Testis (tissue), 2 donors: ENCODE results near the gene ARHGAP44.

ENCODE experiments used
- POLR2A ChIP-seq: fragments of 450-650 bp; IDR thresholded peaks from one replicate; pipeline ENCODE4 v1.6.1; 2017; ENCODE audit warnings: antibody characterized with exemption, mild to moderate bottlenecking, moderate library complexity
- TF ChIP-seq, protein P1 (sequence below), 3 experiments: fragments of 450-650 bp in 2 of 3; fragments of 200-600 bp in 1 of 3; sonication (generic) in 1 of 3; IDR thresholded peaks; one replicate each; pipeline ENCODE4 v1.5.1; 2016 to 2019; ENCODE audit warnings: antibody characterized with exemption in 3 of 3, mild to moderate bottlenecking in 2 of 3, moderate library complexity in 1 of 3

DNA sequence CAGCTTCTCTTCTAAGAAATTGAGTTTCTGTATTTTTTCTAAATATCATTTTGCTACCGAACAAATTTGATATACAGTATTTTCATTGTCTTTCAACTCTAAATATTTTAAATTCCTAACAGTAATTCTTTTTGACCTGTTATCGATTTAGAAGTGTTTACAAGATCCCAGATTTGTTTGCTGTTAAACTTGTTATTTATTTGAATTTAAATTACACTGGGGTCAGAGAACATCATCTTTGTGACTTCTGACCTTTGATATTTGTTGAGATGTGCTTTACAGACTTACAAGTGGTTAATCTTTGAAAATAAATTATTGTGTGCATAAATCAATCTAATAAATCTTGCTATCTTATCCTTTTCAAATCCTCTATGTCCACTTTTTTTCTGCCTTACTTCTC lies 94.2 kb downstream of the ARHGAP44 start:
- TF ChIP-seq POLR2A: no peak
- TF ChIP-seq, protein P1, sequence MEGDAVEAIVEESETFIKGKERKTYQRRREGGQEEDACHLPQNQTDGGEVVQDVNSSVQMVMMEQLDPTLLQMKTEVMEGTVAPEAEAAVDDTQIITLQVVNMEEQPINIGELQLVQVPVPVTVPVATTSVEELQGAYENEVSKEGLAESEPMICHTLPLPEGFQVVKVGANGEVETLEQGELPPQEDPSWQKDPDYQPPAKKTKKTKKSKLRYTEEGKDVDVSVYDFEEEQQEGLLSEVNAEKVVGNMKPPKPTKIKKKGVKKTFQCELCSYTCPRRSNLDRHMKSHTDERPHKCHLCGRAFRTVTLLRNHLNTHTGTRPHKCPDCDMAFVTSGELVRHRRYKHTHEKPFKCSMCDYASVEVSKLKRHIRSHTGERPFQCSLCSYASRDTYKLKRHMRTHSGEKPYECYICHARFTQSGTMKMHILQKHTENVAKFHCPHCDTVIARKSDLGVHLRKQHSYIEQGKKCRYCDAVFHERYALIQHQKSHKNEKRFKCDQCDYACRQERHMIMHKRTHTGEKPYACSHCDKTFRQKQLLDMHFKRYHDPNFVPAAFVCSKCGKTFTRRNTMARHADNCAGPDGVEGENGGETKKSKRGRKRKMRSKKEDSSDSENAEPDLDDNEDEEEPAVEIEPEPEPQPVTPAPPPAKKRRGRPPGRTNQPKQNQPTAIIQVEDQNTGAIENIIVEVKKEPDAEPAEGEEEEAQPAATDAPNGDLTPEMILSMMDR (IDR thresholded peaks at IDR 0.05): no peak
